Measurements from ENCODE around the gene RCOR1.

DNA sequence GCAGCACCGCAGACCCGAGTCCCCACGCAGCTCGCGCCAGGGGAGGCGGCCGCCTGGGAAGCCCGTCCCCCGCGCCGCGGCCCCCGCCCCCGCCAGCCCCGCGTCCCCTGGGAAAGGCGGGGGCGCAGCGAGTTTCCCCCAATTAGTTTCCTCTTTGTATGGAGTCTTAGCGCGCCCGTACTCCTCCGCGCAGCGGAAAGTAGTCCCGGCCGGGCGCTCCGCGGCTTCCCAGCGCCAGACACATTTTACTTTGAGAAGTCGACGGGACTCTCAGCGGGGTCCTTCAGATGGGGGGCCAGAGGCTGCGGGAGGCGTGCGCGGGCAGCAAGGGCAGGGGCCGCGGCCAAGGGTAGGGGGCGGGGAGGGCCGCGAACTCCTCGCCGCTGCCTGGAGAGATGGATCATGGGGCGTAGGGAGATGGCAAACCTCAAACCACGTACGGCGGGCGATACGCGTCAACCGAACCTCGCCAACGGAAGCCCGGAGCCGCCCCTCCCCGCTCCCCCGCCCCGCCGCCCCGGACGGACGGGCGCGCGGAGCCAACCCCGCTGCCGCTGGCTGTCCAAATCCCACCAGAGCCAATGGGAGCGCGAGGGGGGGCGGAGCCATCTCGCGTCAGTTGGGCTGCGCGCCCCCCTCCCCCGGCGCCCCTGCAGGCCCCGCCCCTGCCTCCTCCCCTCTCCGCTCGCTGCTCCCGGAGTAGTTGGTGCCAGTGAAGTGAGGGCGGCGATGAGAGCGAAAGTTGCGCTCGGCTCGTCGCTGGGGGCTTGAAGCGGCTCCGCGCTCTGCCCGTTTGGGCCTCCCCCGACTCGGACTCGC, at the start of gene RCOR1:
- TF ChIP-seq, protein P1, sequence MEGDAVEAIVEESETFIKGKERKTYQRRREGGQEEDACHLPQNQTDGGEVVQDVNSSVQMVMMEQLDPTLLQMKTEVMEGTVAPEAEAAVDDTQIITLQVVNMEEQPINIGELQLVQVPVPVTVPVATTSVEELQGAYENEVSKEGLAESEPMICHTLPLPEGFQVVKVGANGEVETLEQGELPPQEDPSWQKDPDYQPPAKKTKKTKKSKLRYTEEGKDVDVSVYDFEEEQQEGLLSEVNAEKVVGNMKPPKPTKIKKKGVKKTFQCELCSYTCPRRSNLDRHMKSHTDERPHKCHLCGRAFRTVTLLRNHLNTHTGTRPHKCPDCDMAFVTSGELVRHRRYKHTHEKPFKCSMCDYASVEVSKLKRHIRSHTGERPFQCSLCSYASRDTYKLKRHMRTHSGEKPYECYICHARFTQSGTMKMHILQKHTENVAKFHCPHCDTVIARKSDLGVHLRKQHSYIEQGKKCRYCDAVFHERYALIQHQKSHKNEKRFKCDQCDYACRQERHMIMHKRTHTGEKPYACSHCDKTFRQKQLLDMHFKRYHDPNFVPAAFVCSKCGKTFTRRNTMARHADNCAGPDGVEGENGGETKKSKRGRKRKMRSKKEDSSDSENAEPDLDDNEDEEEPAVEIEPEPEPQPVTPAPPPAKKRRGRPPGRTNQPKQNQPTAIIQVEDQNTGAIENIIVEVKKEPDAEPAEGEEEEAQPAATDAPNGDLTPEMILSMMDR (conservative IDR thresholded peaks at IDR 0.05; ENCODE audit: low read depth, low read length) = no peak
- no peak for TF ChIP-seq EZH2 (IDR thresholded peaks at IDR 0.05; ENCODE audit: borderline replicate concordance, low read depth, low read length, poor library complexity, severe bottlenecking)
